HepG2 (cell line): Measurements from ENCODE around the gene NDUFB7. TPM values are rescaled to one million over a fixed set of nuclear protein-coding genes. Genes with fewer than 3 reads are reported as not detected.

Experiments used
- ATAC-seq: fragments of 200-7000 bp; cut with Tn5 transposase; 3 replicates; pipeline ENCODE4 v1.9.1; 2020; ENCODE audit warnings: mild to moderate bottlenecking, moderate library complexity
- BruUV-seq: library from RNA; stranded (reverse); fragments of 400-500 nt; replicated peaks from 2 replicates; lab custom pipeline; 2021; lab: Mats Ljungman, UMichigan
- CTCF ChIA-PET: fragments of 300-600 bp; formaldehyde crosslinking; extraction: SDS; loops from one replicate; lab custom pipeline; 2021; ENCODE audit warnings: low total read pairs, inconsistent platforms, low intra/inter-chr PET ratio; lab: Yijun Ruan, JAX
- POLR2A ChIA-PET: fragments of 350-600 bp; sonication (Branson Sonifier 250); formaldehyde crosslinking; loops from one replicate; lab custom pipeline; 2020; ENCODE audit warnings: antibody characterized with exemption, inconsistent platforms; lab: Yijun Ruan, JAX
- DNase-seq: peaks from one replicate; pipeline ENCODE4 v3.0.0-alpha.2; 2015; ENCODE audit warnings: low spot score
- FAIRE-seq: peaks from 3 replicates; lab custom pipeline; 2011; peaks lifted over from hg19 to GRCh38; lab: Jason Lieb, UNC
- H2AFZ ChIP-seq: one replicate; pipeline ENCODE4 v1.6.1; 2011; ENCODE audit warnings: low read length, inconsistent platforms
- H3K27ac ChIP-seq: fragments of 300-600 bp; 3 replicates; pipeline ENCODE4 v1.8.0; 2011; ENCODE audit warnings: mixed run types, mild to moderate bottlenecking, mixed read lengths, low read length, inconsistent platforms; ENCODE audit not compliant: insufficient read depth; ENCODE audit errors: extremely low read length
- H3K27me3 ChIP-seq, 2 experiments: fragments of 200-600 bp in 1 of 2; 2 replicates in 1 of 2; 3 replicates in 1 of 2; pipeline versions ENCODE4 v1.6.0 to v1.8.0; 2011; ENCODE audit warnings: low read length in 2 of 2, mild to moderate bottlenecking in 2 of 2, moderate library complexity in 2 of 2, inconsistent platforms in 1 of 2; ENCODE audit not compliant: insufficient read depth in 2 of 2, control insufficient read depth in 1 of 2
- H3K36me3 ChIP-seq, 2 experiments: fragments of 200-600 bp in 1 of 2; replicated peaks in 1 of 2; 2 replicates in 1 of 2; 3 replicates in 1 of 2; pipeline versions ENCODE4 v1.5.1 to v1.8.0; 2011; ENCODE audit warnings: low read length in 2 of 2, inconsistent platforms in 1 of 2; ENCODE audit not compliant: insufficient read depth in 2 of 2, control insufficient read depth in 1 of 2
- H3K4me1 ChIP-seq: 2 replicates; pipeline ENCODE4 v1.5.1; 2012; ENCODE audit warnings: low read length, inconsistent platforms; ENCODE audit not compliant: insufficient read depth
- H3K4me2 ChIP-seq: 2 replicates; pipeline ENCODE4 v1.6.0; 2011; ENCODE audit warnings: low read depth, low read length, inconsistent platforms
- H3K4me3 ChIP-seq, 3 experiments: fragments of 200-600 bp in 1 of 3; sonication (generic), shearing (Covaris generic) in 1 of 3; replicated peaks in 1 of 3; 2 replicates each; pipeline ENCODE4 v1.5.1; 2011 to 2016; ENCODE audit warnings: low read length in 3 of 3, inconsistent platforms in 2 of 3, low read depth in 2 of 3, mild to moderate bottlenecking in 2 of 3, control low read depth in 1 of 3, mixed read lengths in 1 of 3; ENCODE audit not compliant: insufficient read depth in 1 of 3
- H3K79me2 ChIP-seq: one replicate; pipeline ENCODE4 v1.6.1; 2011; ENCODE audit warnings: low read length, inconsistent platforms; ENCODE audit not compliant: insufficient read depth
- H3K9ac ChIP-seq: 2 replicates; pipeline ENCODE4 v1.6.0; 2011; ENCODE audit warnings: mild to moderate bottlenecking, low read depth, low read length, inconsistent platforms; ENCODE audit not compliant: insufficient read depth
- H3K9me3 ChIP-seq: 2 replicates; pipeline ENCODE4 v1.5.1; 2012; ENCODE audit warnings: mild to moderate bottlenecking, low read length
- H4K20me1 ChIP-seq: 2 replicates; pipeline ENCODE4 v1.6.0; 2011; ENCODE audit warnings: inconsistent platforms, mild to moderate bottlenecking, low read length, moderate library complexity; ENCODE audit not compliant: insufficient read depth
- AGO1 ChIP-seq: fragments of 200-400 bp; formaldehyde crosslinking; IDR thresholded peaks from 2 replicates; pipeline ENCODE4 v1.6.1; 2017; ENCODE audit warnings: mild to moderate bottlenecking, low read depth, low read length, moderate library complexity; ENCODE audit not compliant: poor library complexity, severe bottlenecking
- CENPT ChIP-seq: sonication (generic); formaldehyde crosslinking; IDR thresholded peaks from 2 replicates; pipeline ENCODE4 v1.8.0; 2022; ENCODE audit warnings: low read depth, mild to moderate bottlenecking, moderate library complexity, missing genetic modification reagents
- KLF9 ChIP-seq: IDR thresholded peaks from 2 replicates; pipeline ENCODE4 v1.6.1; 2016; ENCODE audit warnings: low read depth
- MEF2D ChIP-seq: sonication (generic); formaldehyde crosslinking; IDR thresholded peaks from 2 replicates; pipeline ENCODE4 v1.5.1; 2020; ENCODE audit warnings: mild to moderate bottlenecking, missing genetic modification reagents
- NAIF1 ChIP-seq: sonication (generic); formaldehyde crosslinking; IDR thresholded peaks from 2 replicates; pipeline ENCODE4 v1.5.0; 2020; ENCODE audit warnings: mild to moderate bottlenecking, missing genetic modification reagents, borderline replicate concordance
- NBN ChIP-seq: fragments of 450-650 bp; conservative IDR thresholded peaks from 2 replicates; pipeline ENCODE4 v1.6.1; 2017
- PLRG1 ChIP-seq: fragments of 450-650 bp; conservative IDR thresholded peaks from 2 replicates; pipeline ENCODE4 v1.6.1; 2016
- SALL2 ChIP-seq: sonication (generic); formaldehyde crosslinking; IDR thresholded peaks from 2 replicates; pipeline ENCODE4 v1.8.1; 2023; ENCODE audit warnings: mild to moderate bottlenecking, missing genetic modification reagents, inconsistent platforms
- SMAD1 ChIP-seq: sonication (generic); formaldehyde crosslinking; IDR thresholded peaks from 2 replicates; pipeline ENCODE4 v1.4.0; 2020; ENCODE audit warnings: missing genetic modification reagents, low read depth, mild to moderate bottlenecking, borderline replicate concordance
- SRSF9 ChIP-seq: fragments of 200-400 bp; formaldehyde crosslinking; IDR thresholded peaks from 2 replicates; pipeline ENCODE4 v1.6.1; 2018; ENCODE audit warnings: borderline replicate concordance, mild to moderate bottlenecking, low read depth, low read length; ENCODE audit not compliant: insufficient read depth, poor library complexity, severe bottlenecking
- TOPORS ChIP-seq: sonication (generic); formaldehyde crosslinking; IDR thresholded peaks from 2 replicates; pipeline ENCODE4 v1.8.0; 2023; ENCODE audit warnings: mild to moderate bottlenecking, missing genetic modification reagents
- ZNF510 ChIP-seq: sonication (generic); formaldehyde crosslinking; IDR thresholded peaks from 2 replicates; pipeline ENCODE4 v1.4.0; 2020; ENCODE audit warnings: low read depth, mild to moderate bottlenecking, missing genetic modification reagents
- ZNF550 ChIP-seq: sonication (generic); formaldehyde crosslinking; IDR thresholded peaks from 2 replicates; pipeline ENCODE4 v1.4.0; 2020; ENCODE audit warnings: mild to moderate bottlenecking, missing genetic modification reagents, borderline replicate concordance
- ZNF672 ChIP-seq: sonication (generic); formaldehyde crosslinking; IDR thresholded peaks from 2 replicates; pipeline ENCODE4 v1.8.1; 2022; ENCODE audit warnings: missing genetic modification reagents
- ZNF724P ChIP-seq: sonication (generic); formaldehyde crosslinking; IDR thresholded peaks from 2 replicates; pipeline ENCODE4 v1.8.0; 2022; ENCODE audit warnings: missing genetic modification reagents, borderline replicate concordance
- ZSCAN29 ChIP-seq: sonication (generic); formaldehyde crosslinking; conservative IDR thresholded peaks from 2 replicates; pipeline ENCODE4 v1.4.0; 2020; ENCODE audit warnings: mild to moderate bottlenecking, missing genetic modification reagents
- WGBS: methylation state at CpG from one replicate; pipeline ENCODE4 v1.1.6; 2017; ENCODE audit warnings: low lambda C conversion rate; 5-methylcytosine and 5-hydroxymethylcytosine counted together
- in situ Hi-C: cut with HindIII; loops from 2 replicates; pipeline ENCODE4 v1.10.0; 2017; ENCODE audit warnings: low pct_unique_long_range_greater_than_20kb; ENCODE audit not compliant: extremely low pct_ligation_motif_present
- intact Hi-C: fragments of 100-400 bp; cut with micrococcal nuclease; formaldehyde crosslinking; loops from one replicate; pipeline ENCODE4 v1.10.0; 2022; ENCODE audit not compliant: unreplicated experiment
- polyA plus RNA-seq, 8 experiments: library from polyadenylated mRNA; depleted of rRNA in 3 of 8; stranded (reverse) in 7 of 8; unstranded in 1 of 8; fragments of >200 nt; fragmentation: Illumina TruSeq in 4 of 8; extraction: Trizol in 4 of 8; gene quantifications; 2 replicates each; pipeline versions ENCODE4 v1.2.1 to v1.2.3, GENCODE V29; 2011 to 2016; ENCODE audit warnings: low read depth in 4 of 8, missing spikeins in 1 of 8, mixed read lengths in 1 of 8; ENCODE audit not compliant: insufficient read depth in 1 of 8
- total RNA-seq, 5 experiments: library from RNA; depleted of rRNA; stranded (reverse); fragments of >200 nt; fragmentation: Illumina TruSeq; extraction: Trizol; gene quantifications; 2 replicates each; pipeline ENCODE4 v1.2.3, GENCODE V29; 2016; ENCODE audit warnings: low read depth in 1 of 5
- TF ChIP-seq, protein P1 (sequence below): sonication (generic); formaldehyde crosslinking; IDR thresholded peaks from 2 replicates; pipeline ENCODE4 v1.4.0; 2020; ENCODE audit warnings: missing genetic modification reagents
- TF ChIP-seq, protein P2 (sequence below): sonication (generic); formaldehyde crosslinking; IDR thresholded peaks from 2 replicates; pipeline ENCODE4 v1.5.1; 2020; ENCODE audit warnings: mild to moderate bottlenecking, missing genetic modification reagents, borderline replicate concordance
- TF ChIP-seq, protein P3 (sequence below): IDR thresholded peaks from 2 replicates; pipeline ENCODE4 v1.4.0; 2020; ENCODE audit warnings: mild to moderate bottlenecking, missing genetic modification reagents

NDUFB7 gene
- total and polyA plus RNA-seq, 2 of the 13 experiments (the other 11 are each of a cell fraction or from before 2014, with no cell fraction given): 156 to 198 TPM

GRCh38 chr19:14526423-14526822 is 45.4 kb downstream of the NDUFB7 start:
- no peak for ATAC-seq

More at GRCh38 chr19:14526423-14526822, 45.4 kb downstream of the NDUFB7 start:
- 70% methylated on average over 4 of the region's 4 CpGs for WGBS
- no peaks in the 10 kb centered on the region; a peak in 1 of 5 replicates for H3K27me3 ChIP-seq
- H2AFZ ChIP-seq: no peak overlapping the region
- H3K4me1 ChIP-seq: peaks cover 33% of the 10 kb centered on the region
- BruUV-seq: no TSS peak
- DNase-seq (no peak), FAIRE-seq (no peak)
- TF ChIP-seq SALL2 (no peak), ZNF672 (CRISPR knock-in tag) (no peak), ZNF550 (no peak), SMAD1 (no peak), AGO1 (no peak), PLRG1 (no peak), MEF2D (CRISPR knock-in tag) (no peak), NBN (no peak), ZNF724P (CRISPR knock-in tag) (no peak), SRSF9 (no peak), ZNF510 (no peak), TOPORS (CRISPR knock-in tag) (no peak), CENPT (no peak), NAIF1 (CRISPR knock-in tag) (no peak), KLF9 (CRISPR knock-in tag) (no peak), ZSCAN29 (CRISPR knock-in tag) (no peak)
- TF ChIP-seq, protein P1, sequence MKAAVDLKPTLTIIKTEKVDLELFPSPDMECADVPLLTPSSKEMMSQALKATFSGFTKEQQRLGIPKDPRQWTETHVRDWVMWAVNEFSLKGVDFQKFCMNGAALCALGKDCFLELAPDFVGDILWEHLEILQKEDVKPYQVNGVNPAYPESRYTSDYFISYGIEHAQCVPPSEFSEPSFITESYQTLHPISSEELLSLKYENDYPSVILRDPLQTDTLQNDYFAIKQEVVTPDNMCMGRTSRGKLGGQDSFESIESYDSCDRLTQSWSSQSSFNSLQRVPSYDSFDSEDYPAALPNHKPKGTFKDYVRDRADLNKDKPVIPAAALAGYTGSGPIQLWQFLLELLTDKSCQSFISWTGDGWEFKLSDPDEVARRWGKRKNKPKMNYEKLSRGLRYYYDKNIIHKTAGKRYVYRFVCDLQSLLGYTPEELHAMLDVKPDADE (CRISPR knock-in tag): no peak
- TF ChIP-seq, protein P2, sequence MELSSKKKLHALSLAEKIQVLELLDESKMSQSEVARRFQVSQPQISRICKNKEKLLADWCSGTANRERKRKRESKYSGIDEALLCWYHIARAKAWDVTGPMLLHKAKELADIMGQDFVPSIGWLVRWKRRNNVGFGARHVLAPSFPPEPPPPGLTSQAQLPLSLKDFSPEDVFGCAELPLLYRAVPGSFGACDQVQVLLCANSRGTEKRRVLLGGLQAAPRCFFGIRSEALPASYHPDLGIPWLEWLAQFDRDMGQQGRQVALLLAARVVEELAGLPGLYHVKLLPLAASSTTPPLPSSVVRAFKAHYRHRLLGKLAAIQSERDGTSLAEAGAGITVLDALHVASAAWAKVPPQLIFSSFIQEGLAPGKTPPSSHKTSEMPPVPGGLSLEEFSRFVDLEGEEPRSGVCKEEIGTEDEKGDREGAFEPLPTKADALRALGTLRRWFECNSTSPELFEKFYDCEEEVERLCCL: no peak
- TF ChIP-seq, protein P3, sequence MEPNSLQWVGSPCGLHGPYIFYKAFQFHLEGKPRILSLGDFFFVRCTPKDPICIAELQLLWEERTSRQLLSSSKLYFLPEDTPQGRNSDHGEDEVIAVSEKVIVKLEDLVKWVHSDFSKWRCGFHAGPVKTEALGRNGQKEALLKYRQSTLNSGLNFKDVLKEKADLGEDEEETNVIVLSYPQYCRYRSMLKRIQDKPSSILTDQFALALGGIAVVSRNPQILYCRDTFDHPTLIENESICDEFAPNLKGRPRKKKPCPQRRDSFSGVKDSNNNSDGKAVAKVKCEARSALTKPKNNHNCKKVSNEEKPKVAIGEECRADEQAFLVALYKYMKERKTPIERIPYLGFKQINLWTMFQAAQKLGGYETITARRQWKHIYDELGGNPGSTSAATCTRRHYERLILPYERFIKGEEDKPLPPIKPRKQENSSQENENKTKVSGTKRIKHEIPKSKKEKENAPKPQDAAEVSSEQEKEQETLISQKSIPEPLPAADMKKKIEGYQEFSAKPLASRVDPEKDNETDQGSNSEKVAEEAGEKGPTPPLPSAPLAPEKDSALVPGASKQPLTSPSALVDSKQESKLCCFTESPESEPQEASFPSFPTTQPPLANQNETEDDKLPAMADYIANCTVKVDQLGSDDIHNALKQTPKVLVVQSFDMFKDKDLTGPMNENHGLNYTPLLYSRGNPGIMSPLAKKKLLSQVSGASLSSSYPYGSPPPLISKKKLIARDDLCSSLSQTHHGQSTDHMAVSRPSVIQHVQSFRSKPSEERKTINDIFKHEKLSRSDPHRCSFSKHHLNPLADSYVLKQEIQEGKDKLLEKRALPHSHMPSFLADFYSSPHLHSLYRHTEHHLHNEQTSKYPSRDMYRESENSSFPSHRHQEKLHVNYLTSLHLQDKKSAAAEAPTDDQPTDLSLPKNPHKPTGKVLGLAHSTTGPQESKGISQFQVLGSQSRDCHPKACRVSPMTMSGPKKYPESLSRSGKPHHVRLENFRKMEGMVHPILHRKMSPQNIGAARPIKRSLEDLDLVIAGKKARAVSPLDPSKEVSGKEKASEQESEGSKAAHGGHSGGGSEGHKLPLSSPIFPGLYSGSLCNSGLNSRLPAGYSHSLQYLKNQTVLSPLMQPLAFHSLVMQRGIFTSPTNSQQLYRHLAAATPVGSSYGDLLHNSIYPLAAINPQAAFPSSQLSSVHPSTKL: no peak
- no peaks in the 10 kb centered on the region for H4K20me1 ChIP-seq
- no peak overlapping the region for H3K9ac ChIP-seq
- ChIA-PET CTCF (no interaction called here), POLR2A (interaction anchor here (0.6 to 1.8 kb wide), 2 partner anchors 13 to 16 kb away, joined by 3 to 5 read pairs; no protein-coding TSS in a partner anchor)
- intact Hi-C loops (no loop called here), in situ Hi-C loops (no loop called here)
- no peak overlapping the region for H3K27ac ChIP-seq
- peaks cover 17% of the 10 kb centered on the region for H3K79me2 ChIP-seq
- H3K36me3 ChIP-seq: no peaks in the 10 kb centered on the region
- H3K9me3 ChIP-seq: no peaks in the 10 kb centered on the region
- H3K4me2 ChIP-seq: no peak overlapping the region
- H3K4me3 ChIP-seq: no peak overlapping the region
